Activated effector memory CD4-positive, alpha-beta T cell treated with anti-CD3 and anti-CD28 coated beads, Interleukin-2, amount 50 U/mL, for 16 hours (primary cell): ENCODE measurements around the gene ESYT1.
"Not testable (repeated sequence)": the region's sequence is repeated elsewhere in the genome, so short reads cannot be mapped to it uniquely, and the experiment has no call there.

Source experiments
- DNase-seq: peaks from one replicate; pipeline ENCODE4 v3.0.0-alpha.2; 2020

The ESYT1 gene

DNA sequence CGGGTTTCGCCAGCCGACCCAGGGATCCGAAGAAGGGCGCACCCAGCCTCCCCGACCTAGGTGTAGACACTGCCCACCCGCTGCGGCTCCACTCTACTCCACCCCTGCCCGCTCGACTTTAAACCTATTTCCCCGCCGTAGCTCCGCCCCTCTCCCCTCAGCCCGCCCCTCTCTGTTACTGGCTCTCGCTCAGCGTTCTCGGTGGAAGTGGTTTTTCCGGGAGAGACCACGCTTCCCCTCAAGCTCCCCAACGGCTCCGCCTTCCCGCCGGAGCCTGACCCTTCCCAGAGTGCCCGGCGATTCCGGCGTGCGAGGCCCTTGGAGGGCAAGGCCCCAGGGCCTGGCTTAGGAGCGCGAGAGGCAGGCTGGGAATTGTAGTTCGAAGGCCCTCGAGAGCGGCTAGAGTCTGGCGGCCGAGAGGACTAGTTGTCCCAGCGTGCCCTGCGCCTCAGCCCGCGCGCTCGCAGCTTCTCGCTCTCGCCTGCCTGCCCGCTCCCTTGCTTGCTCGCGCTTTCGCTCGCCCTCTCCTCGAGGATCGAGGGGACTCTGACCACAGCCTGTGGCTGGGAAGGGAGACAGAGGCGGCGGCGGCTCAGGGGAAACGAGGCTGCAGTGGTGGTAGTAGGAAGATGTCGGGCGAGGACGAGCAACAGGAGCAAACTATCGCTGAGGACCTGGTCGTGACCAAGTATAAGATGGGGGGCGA lies 23.8 kb upstream of the ESYT1 start, which contains the start of gene PA2G4:
TSS of gene PA2G4 (plus strand) at position 451 of the 706 bp plus-strand sequence. CDS start at position 630, 179 bp downstream.
- peak; percentile 98 for DNase-seq

DNA sequence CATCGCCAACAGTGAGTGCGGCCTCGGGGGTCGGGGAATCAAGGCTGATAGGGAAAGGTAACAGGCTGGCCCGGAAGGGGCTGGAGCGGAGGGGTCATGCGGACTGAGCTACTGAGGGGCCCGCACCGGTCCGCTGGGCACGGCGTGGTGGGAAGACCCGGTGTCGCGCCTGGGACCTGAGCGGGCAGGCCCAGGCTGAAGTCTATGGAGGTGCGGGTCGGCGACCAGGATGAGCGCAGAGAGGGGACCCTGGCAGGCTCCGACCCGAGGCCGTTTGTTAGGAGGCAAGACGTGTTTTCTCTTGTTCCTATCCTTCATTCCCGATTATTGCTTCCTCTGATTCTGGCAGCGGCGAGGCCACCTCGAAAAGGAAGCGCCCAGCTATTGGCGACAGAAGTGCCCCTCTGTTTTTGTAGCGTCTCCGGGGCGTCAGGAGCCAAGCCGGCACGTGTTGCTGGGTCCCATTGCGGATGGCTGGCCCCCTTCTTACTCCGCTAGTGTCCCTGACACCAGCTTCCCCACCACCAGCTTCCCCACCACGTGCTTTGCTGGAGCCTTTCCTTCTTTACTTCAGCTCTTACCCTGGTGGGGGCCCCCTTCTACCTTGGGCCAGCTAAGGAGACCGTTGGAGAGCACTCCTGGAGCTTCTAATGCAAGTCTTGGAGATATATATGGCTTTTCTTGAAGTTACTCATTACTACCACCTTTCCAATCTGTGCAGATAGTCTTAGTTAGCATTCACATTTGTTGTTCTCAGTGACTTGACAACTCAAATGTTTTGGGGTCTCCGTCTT lies 23.1 kb upstream of the ESYT1 start:
- peak; percentile 69 for DNase-seq

DNA sequence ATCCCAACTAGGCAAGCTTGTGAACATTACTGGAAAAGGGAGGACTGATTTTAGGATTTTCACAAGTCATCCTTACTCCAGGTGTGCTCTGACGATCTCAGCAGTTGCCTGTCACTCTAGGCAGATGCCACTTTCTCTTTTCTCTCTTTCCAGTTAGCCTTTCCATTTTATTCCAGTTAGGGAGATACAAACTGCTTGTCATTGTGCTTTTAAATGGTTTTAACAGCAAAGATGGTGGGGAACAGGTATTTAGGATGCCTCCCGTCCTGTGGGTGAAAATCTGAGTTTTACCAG lies 22.5 kb upstream of the ESYT1 start:
- DNase-seq = no peak

DNA sequence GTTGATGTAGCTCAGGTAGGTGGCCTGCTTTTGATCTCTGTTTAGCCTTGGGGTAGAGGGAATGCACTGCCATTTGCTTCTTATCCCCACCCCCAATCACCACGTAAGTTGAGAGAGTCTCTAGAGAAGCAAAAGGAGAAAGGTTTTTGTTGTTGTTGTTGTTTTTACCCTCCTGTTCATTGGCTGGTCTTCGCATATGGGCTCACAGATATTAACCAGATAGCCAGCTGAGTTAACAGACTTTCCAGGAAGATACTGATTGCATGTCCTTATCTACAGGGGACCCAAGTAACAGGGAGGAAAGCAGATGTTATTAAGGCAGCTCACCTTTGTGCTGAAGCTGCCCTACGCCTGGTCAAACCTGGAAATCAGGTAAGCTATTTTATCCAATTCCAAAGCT lies 20.8 kb upstream of the ESYT1 start:
- no peak for DNase-seq

DNA sequence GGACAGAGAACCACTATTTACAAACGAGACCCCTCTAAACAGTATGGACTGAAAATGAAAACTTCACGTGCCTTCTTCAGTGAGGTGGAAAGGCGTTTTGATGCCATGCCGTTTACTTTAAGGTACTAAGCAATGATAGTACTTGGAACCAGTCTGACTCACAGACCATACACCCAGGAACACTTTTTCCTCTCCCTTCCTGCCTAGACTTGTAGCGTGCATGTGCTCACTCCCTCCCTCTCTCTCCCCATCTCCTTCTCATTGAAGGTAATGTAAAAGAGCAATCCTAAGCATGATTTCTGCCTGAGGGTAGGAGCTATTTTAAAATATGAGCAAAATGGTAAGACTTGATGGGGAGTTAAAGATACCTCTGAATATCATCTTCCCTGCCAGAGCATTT lies 17.5 kb upstream of the ESYT1 start:
- DNase-seq = no peak

DNA sequence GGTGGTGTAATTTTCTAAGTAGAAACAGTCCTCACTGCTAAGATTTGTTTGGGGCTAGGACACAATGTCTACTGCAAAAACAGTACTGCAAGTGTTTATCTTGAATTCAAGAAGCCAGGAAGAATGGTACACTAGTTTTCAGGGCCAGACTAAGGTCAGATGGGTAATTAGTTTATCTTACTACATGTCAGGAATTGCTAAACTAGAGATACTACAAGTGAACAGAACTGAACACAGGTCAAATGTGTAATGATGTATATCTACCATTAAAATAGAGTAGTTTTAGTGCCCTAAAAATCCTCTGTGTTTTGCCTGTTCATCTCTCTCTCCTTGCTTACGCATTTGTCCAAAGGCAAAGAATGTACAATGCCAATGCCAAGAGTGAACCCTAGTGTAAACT lies 14.0 kb upstream of the ESYT1 start:
- no peak for DNase-seq

DNA sequence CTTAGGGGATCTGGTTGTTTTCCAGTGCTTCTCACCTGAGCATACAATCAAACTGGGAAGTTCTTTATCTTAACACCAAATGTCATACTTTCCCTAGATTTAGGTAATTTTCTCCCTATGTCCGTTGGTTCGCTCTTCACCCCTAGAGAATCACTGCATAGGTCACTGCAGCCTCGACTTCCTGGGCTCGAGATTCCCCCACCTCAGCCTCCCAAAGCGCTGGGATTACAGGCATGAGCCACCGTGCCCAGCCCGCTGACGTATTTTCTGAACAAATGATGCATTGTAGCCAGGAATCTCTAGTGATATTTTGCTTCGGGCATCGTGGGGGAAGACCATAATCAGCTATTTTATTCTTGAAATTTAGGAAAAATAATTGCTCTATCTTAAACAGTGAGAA lies 12.7 kb upstream of the ESYT1 start:
- DNase-seq = no peak

DNA sequence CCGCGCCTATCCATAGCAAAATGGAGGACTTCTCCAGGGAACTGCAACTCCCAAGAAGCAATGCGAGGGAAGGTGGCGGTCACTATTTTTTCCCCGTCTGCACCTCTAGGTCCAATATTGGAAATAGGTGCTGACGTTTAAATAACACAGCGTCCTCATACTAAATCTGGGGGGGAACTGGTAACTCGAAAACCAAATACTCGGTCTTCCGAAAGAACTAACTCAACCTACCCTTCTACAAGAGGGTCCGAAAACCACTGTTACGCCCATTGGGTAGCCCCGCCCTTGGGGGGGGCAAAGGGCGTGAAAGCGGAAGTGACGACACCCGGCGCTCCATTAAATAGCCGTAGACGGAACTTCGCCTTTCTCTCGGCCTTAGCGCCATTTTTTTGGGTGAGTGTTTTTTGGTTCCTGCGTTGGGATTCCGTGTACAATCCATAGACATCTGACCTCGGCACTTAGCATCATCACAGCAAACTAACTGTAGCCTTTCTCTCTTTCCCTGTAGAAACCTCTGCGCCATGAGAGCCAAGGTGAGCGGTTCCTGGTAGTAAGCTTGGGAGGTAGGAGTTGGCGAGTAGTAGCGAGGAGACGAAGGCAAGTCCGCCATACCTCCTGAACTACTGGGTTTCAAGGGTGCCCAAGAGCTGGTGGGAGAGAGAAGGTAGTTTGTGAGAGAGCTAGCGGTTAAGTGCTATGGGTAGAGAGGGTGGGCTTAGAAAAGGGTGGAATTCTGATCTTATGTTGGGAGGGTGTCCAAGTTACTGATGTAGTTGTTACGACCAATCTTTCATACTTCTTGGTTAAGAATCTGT lies 11.6 kb upstream of the ESYT1 start, which contains the start of gene RPL41:
TSS of gene RPL41 (plus strand) at position 367 of the 815 bp plus-strand sequence.
- DNase-seq = peak; percentile 97

DNA sequence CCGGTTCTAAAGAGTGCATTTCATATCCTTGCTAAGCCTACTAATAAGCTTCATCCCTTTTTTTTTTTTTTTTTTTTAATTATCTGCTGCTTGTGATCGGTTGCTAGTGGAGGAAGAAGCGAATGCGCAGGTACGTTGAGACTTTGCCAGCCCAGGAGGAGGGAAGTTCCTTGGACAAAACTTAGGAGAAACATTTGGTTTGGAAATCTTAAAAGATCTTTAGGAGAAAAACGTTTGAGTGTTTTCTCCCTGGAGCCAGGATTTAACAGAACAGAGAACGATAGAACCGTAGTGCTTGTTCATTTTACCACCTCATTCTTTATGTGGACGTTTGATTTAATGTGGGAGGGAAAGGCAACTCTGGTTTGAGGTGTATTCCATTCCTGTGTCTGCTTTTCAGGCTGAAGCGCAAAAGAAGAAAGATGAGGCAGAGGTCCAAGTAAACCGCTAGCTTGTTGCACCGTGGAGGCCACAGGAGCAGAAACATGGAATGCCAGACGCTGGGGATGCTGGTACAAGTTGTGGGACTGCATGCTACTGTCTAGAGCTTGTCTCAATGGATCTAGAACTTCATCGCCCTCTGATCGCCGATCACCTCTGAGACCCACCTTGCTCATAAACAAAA lies 10.9 kb upstream of the ESYT1 start:
- DNase-seq = not testable (repeated sequence)

DNA sequence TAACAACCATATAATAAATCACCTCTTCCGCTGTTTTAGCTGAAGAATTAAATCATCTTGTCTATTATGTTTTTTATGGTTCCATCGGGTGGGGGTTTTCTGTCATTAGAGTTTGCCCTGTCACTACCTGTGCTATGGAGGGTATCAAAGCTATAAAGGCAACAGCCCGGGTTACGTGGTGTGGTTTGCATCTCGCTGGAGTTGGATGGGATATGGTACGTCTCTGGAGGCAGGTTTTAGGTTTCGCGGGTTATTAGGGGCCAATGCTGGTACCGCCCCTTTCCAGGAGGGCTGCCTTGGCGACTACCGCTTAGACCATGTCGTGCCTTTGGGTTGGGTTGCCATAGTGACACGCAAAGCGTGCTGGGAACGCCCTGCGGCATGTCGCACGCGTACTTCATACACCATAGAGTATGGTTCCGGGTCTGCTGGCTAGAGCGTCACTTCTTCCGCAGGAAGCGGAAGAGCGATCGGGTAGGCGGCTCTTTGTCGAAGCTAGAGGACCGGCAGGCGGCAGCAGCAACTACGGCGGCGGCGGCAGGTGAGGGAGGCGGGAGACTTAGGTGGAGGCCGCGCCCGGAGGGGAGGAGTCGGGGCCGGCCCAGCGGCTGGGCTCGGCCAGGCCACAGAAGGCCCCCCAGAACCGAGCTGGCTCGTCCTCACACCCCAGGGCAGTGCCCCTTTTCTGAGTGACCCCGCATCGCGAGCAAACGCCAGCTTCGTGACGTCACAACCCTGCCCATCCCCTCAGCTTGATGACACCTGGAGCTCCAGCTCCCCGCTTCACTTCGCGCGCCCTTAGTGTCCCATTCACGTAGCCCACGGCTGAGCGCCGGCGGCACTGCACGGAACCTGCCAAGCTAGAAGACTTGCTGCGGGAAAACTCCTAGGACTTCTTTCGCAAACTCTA lies 10.0 kb upstream of the ESYT1 start, which contains the start of gene ZC3H10:
TSS of gene ZC3H10 (plus strand) at position 489 of the 910 bp plus-strand sequence. CDS start 2,297 bp downstream, outside the sequence.
- peak; percentile 99 for DNase-seq

DNA sequence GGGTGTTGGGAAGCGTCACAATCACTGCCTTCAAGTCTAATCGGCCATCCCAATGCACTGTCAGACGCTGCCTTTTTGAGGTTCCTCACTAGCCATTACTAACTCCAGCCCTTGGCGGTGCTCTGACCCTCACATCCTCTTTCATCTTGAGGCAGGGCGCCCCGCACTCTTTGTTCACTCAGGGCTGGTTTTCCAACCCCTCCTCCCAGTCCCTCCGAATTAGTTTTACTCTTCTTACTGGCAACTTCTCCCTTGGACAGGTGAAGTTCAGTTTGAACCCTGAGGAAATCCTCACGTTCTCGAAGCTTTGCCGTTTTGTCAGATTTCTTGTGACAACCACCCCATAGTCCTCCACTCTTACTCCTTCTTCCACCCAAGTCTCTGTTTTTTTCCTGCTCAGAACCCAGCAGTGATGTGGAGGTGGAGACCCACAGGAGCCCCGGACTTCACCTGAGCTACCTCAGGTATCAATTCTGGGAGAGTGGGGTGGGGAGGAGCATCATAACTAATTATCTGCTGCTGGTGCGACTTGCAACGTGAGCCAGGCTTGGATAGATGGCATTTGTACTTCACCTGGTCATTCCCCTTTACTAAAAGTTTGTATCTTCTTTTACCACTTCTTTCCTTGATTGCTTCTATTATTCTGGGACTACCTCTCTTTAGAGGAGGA lies 9.2 kb upstream of the ESYT1 start:
- DNase-seq = no peak

DNA sequence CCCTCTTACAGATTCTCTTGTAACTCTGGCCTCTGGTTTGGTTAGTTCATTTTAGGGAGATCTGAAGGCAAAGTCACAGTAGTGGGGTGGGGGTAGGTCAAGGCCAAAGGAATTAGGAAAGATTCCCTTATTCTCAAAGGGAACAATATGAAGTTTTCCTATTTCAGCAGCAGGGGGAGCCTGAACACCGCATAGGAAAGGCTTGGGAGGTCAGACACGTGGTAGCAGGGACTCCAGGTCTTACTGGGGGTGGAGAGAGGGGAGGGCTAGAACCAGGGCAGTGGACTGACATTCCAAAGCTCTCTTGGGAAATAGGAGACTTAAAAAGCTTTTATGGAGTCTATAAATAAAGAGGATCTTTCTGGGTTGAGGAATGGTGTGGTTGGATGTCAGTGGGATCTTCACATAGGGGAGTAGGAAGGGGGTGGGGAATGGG lies 8.7 kb upstream of the ESYT1 start:
- peak; percentile 84 for DNase-seq

DNA sequence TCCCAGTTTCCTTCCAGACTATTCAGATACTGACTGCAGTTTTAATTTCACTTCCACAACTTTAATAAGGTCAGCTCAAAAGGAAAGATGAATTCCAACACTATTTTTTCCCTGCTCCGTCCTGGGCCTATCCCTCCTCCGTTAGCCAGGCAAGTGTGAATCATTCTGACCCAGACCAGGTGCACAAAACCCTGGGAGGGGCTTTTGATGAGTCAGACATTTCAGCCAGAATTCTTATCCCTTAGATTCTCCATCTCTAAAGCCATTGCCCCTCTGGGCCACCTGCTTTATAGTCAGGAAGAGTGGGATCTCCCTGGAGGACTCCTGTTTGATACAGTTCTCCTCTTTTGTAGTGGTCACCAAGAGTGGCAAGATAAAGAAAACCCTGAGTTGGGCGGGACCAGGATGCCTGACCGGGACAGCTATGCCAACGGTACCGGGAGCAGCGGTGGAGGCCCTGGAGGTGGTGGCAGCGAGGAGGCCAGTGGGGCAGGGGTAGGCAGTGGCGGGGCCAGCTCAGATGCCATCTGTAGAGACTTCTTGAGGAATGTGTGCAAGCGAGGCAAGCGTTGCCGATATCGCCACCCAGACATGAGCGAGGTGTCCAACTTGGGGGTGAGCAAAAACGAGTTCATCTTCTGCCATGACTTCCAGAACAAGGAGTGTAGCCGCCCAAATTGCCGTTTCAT lies 7.8 kb upstream of the ESYT1 start:
- no peak for DNase-seq

DNA sequence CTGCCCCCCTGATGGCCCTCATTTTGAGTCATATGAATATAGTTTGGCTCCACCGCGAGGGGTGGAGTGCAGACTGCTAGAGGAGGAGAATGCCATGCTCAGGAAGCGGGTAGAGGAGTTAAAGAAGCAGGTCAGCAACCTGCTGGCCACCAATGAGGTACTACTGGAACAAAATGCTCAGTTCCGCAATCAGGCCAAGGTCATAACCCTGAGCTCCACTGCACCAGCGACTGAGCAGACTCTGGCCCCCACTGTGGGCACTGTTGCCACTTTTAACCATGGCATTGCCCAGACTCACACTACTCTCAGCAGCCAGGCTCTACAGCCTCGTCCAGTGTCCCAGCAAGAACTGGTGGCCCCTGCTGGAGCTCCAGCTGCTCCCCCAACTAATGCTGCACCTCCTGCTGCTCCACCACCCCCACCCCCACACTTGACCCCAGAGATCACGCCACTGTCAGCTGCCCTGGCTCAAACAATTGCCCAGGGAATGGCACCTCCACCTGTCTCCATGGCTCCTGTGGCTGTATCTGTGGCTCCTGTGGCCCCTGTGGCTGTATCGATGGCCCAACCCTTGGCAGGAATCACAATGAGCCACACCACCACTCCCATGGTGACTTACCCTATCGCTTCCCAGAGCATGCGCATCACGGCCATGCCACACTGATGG lies 6.7 kb upstream of the ESYT1 start:
- no peak for DNase-seq

DNA sequence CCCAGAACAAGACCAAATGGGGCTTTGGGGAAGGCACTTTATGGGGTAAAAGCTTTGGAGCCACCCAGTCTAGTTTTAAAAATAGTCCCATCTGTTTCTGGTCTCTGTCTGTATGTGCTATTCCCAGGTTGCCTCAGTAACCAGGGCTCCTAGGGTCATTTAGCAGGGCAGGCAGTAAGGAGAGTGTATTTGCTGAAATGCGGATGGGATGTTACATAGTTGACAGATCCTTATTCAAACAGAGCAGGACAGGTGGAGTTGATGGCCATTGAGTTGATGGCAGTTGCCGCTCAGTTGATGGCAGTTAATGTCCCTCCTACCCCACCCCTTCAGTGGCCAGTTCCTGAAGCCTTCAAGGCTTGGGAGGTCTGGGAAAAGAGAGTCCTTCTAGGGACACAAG lies 5.4 kb upstream of the ESYT1 start:
- no peak for DNase-seq

DNA sequence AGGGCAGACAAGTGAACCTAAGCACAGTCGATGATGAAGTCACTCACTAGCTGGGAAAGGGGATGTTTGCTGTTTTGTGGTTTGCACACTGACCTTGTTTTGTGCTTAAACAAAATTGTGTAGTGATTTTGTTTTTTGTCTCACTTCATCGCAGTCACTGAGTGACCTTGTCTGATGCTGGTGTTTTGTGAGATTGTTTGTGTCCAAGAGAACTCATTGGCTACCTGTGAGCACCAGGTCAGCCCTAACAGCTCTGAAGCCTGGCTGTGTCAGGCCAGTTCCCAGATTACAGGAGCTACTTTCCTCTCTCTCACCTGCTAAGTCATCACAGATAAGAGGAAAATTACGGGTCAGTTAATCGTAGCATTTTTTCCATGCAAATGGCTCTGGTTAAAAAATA lies 3.9 kb upstream of the ESYT1 start:
- DNase-seq = no peak

DNA sequence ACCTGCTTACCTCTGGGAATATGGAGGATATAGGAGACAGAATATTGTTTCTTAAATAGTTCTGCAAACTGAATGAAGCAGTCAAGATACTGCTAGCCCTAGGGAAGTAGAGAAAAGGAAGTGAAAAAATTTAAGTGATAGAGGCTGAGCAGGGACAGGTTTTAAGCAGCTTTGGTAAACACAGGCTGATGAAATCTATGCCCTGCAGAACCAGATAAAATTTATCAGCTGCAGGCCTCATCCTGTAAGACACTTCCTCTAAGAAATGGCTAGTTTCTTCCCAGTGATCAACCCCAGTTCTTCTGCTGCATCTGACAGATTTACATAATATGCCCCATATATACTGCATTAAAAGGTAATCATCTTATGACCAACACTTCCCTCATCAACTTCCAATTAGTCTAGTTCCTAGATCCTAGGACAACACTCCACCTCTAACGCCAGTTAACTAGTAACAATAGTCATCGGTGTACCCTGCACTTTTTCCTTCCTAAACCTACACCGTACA lies 1.3 kb upstream of the ESYT1 start:
- DNase-seq = no peak

DNA sequence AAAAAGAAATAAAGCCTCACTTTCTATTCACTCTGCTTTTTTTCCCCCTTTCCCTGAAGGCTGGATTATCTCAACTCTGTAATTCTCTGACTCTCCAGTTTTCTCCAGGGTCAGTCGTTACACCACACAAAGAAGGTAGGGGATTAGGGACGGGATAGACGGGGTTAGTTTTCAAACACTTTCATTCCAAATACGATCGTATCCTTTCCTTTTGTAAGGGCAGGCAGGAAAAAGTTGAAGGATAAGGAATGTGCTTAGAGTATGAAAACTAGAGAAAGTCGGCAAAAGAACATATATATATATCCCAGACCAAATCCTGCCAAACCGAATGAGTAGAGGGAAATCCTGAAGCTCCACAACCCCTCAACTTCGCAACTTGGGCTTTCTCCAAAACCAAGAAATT lies 581 bp upstream of the ESYT1 start:
- no peak for DNase-seq

DNA sequence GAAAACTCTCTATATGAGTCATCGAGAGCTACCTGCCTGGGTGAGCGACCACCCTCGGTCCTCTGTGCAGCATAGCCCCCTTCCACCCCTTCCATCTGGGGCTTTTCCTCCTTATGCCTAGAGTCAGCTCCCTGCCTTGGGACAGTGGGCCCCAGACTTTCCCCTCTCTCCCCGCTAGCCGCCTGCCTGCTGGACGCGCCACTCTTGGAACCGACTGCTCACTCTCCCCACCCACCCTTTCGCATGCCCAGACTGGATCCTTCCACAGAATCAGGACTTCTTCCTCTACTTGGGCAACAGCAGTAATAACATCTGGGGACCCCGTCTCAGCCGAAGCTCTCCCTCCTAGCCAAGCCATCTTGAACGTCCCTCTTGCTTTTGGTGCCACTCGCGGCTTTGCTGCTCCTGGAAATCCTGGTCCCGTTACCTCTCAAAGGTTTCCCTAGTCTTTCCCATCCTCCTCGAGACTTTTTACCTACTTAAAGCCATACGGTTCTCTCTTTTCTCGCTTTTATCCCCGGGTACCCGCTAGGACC lies 671 bp downstream of the ESYT1 start:
- no peak for DNase-seq
